Measurements from ENCODE around the gene TPP1. TPM values are rescaled to one million over a fixed set of nuclear protein-coding genes. Genes with fewer than 3 reads are reported as not detected.
A peak's percentile ranks its signal among the peaks of the same experiment; 100 is the strongest.

The TPP1 gene
- total and polyA plus RNA-seq, 4 donors = 52.8 to 108 (median 86.5) TPM

- TF ChIP-seq, protein P1, sequence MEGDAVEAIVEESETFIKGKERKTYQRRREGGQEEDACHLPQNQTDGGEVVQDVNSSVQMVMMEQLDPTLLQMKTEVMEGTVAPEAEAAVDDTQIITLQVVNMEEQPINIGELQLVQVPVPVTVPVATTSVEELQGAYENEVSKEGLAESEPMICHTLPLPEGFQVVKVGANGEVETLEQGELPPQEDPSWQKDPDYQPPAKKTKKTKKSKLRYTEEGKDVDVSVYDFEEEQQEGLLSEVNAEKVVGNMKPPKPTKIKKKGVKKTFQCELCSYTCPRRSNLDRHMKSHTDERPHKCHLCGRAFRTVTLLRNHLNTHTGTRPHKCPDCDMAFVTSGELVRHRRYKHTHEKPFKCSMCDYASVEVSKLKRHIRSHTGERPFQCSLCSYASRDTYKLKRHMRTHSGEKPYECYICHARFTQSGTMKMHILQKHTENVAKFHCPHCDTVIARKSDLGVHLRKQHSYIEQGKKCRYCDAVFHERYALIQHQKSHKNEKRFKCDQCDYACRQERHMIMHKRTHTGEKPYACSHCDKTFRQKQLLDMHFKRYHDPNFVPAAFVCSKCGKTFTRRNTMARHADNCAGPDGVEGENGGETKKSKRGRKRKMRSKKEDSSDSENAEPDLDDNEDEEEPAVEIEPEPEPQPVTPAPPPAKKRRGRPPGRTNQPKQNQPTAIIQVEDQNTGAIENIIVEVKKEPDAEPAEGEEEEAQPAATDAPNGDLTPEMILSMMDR (IDR thresholded peaks at IDR 0.05; ENCODE audit: low read depth, low read length, missing input control) = no peak
- TF ChIP-seq RAD21 (IDR thresholded peaks at IDR 0.05) = peak; percentile 31 to 44
These were observed 16.1 kb upstream of the TPP1 start (continued) for GRCh38 chr11:6635082-6635932.

DNA sequence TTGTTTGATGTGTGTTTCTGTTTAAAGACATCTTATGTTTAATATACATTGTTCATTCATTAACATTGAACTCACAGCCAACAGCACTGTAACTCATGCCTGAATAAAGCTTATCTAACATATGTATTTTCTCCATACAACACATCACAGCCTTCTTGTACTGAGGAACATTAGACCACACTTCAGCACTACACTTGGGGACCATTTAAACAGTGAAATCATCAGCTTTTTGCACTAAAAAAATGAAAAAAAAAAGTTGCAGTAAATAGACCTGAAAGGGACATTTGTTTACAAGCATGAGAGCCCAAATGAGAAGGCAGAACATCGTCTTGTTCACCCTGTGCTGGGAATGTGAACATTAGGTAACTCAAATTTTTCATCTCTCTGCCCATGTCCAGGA is 15.3 kb upstream of the TPP1 start:
- no peaks in the 10 kb centered on the region for H3K9me3 ChIP-seq (ENCODE audit: control insufficient read depth in 4 of 4, low read length in 3 of 4)
- WGBS = 28% methylated on average over 1 of the region's 1 CpG
- H3K27ac ChIP-seq (ENCODE audit: low read depth in 1 of 2, low read length in 2 of 2) = peak overlapping the region; percentile 59 to 69
- H3K4me1 ChIP-seq (ENCODE audit: control insufficient read depth in 4 of 4, insufficient read depth in 4 of 4, low read length in 3 of 4) = peaks cover 5 to 42% (median 30%) of the 10 kb centered on the region in 4 donors
- no peak overlapping the region for H3K9ac ChIP-seq (ENCODE audit: low read depth in 1 of 2, low read length in 2 of 2)
- no peak for DNase-seq (ENCODE audit: low spot score)
- TF ChIP-seq, protein P2, sequence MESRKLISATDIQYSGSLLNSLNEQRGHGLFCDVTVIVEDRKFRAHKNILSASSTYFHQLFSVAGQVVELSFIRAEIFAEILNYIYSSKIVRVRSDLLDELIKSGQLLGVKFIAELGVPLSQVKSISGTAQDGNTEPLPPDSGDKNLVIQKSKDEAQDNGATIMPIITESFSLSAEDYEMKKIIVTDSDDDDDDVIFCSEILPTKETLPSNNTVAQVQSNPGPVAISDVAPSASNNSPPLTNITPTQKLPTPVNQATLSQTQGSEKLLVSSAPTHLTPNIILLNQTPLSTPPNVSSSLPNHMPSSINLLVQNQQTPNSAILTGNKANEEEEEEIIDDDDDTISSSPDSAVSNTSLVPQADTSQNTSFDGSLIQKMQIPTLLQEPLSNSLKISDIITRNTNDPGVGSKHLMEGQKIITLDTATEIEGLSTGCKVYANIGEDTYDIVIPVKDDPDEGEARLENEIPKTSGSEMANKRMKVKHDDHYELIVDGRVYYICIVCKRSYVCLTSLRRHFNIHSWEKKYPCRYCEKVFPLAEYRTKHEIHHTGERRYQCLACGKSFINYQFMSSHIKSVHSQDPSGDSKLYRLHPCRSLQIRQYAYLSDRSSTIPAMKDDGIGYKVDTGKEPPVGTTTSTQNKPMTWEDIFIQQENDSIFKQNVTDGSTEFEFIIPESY (IDR thresholded peaks at IDR 0.05) = no peak
- no peak for TF ChIP-seq TAF1 (conservative IDR thresholded peaks at IDR 0.05)
- no peak for TF ChIP-seq SP1 (IDR thresholded peaks at IDR 0.05)
- no peak for TF ChIP-seq HNF4G (IDR thresholded peaks at IDR 0.05)
- TF ChIP-seq, protein P3, sequence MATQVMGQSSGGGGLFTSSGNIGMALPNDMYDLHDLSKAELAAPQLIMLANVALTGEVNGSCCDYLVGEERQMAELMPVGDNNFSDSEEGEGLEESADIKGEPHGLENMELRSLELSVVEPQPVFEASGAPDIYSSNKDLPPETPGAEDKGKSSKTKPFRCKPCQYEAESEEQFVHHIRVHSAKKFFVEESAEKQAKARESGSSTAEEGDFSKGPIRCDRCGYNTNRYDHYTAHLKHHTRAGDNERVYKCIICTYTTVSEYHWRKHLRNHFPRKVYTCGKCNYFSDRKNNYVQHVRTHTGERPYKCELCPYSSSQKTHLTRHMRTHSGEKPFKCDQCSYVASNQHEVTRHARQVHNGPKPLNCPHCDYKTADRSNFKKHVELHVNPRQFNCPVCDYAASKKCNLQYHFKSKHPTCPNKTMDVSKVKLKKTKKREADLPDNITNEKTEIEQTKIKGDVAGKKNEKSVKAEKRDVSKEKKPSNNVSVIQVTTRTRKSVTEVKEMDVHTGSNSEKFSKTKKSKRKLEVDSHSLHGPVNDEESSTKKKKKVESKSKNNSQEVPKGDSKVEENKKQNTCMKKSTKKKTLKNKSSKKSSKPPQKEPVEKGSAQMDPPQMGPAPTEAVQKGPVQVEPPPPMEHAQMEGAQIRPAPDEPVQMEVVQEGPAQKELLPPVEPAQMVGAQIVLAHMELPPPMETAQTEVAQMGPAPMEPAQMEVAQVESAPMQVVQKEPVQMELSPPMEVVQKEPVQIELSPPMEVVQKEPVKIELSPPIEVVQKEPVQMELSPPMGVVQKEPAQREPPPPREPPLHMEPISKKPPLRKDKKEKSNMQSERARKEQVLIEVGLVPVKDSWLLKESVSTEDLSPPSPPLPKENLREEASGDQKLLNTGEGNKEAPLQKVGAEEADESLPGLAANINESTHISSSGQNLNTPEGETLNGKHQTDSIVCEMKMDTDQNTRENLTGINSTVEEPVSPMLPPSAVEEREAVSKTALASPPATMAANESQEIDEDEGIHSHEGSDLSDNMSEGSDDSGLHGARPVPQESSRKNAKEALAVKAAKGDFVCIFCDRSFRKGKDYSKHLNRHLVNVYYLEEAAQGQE (IDR thresholded peaks at IDR 0.05) = peak; percentile 89
- H3K36me3 ChIP-seq (ENCODE audit: control insufficient read depth in 4 of 4, insufficient read depth in 3 of 4, low read depth in 1 of 4, low read length in 3 of 4) = no peaks in the 10 kb centered on the region
- H3K4me3 ChIP-seq (ENCODE audit: low read depth in 1 of 3, low read length in 3 of 3) = no peak overlapping the region
- no peaks in the 10 kb centered on the region for H3K27me3 ChIP-seq (ENCODE audit: control insufficient read depth in 4 of 4, insufficient read depth in 4 of 4, low read length in 3 of 4)

GRCh38 chr11:6633422-6634408 is 14.5 kb upstream of the TPP1 start:
- no peaks in the 10 kb centered on the region for H3K27me3 ChIP-seq (ENCODE audit: control insufficient read depth in 4 of 4, insufficient read depth in 4 of 4, low read length in 3 of 4)
- no peak for DNase-seq (ENCODE audit: low spot score)
- H3K27ac ChIP-seq (ENCODE audit: low read depth in 1 of 2, low read length in 2 of 2) = peak overlapping the region in 1 of 2 donors; percentile 6
- 90% methylated on average over 16 of the region's 16 CpGs for WGBS
- H3K4me1 ChIP-seq (ENCODE audit: control insufficient read depth in 4 of 4, insufficient read depth in 4 of 4, low read length in 3 of 4) = peaks cover 5 to 42% (median 30%) of the 10 kb centered on the region in 4 donors
- H3K9ac ChIP-seq (ENCODE audit: low read depth in 1 of 2, low read length in 2 of 2) = no peak overlapping the region
- H3K9me3 ChIP-seq (ENCODE audit: control insufficient read depth in 4 of 4, low read length in 3 of 4) = no peaks in the 10 kb centered on the region
- H3K4me3 ChIP-seq (ENCODE audit: low read depth in 1 of 3, low read length in 3 of 3) = no peak overlapping the region
- no peak for TF ChIP-seq JUND (IDR thresholded peaks at IDR 0.05)
- TF ChIP-seq NR2F2 (IDR thresholded peaks at IDR 0.05) = no peak
- no peak for TF ChIP-seq YY1 (IDR thresholded peaks at IDR 0.05)
- TF ChIP-seq RAD21 (IDR thresholded peaks at IDR 0.05) = no peak
- TF ChIP-seq, protein P1 (IDR thresholded peaks at IDR 0.05; ENCODE audit: low read depth, low read length, missing input control) = no peak
- no peak for TF ChIP-seq FOXA2 (IDR thresholded peaks at IDR 0.05)
- H3K36me3 ChIP-seq (ENCODE audit: control insufficient read depth in 4 of 4, insufficient read depth in 3 of 4, low read depth in 1 of 4, low read length in 3 of 4) = no peaks in the 10 kb centered on the region

Measured in liver (tissue), 9 donors.